ENCODE data around the gene LYRM7.

- TF ChIP-seq EP300 (IDR thresholded peaks at IDR 0.05; ENCODE audit: borderline replicate concordance in 1 of 2, control insufficient read depth in 1 of 2, low read depth in 2 of 2, low read length in 2 of 2) (no peak), FOS (IDR thresholded peaks at IDR 0.05; ENCODE audit: borderline replicate concordance, extremely low read depth, insufficient read length) (no peak), REST (IDR thresholded peaks at IDR 0.05; ENCODE audit: low read depth, low read length) (no peak), EZH2 (IDR thresholded peaks at IDR 0.05; ENCODE audit: borderline replicate concordance, control insufficient read depth, low read depth, low read length) (no peak), CEBPB (IDR thresholded peaks at IDR 0.05; ENCODE audit: borderline replicate concordance in 1 of 2, low read depth in 2 of 2, low read length in 2 of 2) (no peak), JUND (IDR thresholded peaks at IDR 0.05; ENCODE audit: low read depth, low read length) (no peak), POLR2AphosphoS5 (IDR thresholded peaks at IDR 0.05; ENCODE audit: low read length) (no peak), GABPA (IDR thresholded peaks at IDR 0.05; ENCODE audit: low read depth) (no peak), TAF1 (IDR thresholded peaks at IDR 0.05; ENCODE audit: borderline replicate concordance, low read depth, low read length) (no peak), PAX8 (IDR thresholded peaks at IDR 0.05) (no peak)
- TF ChIP-seq, protein P1, sequence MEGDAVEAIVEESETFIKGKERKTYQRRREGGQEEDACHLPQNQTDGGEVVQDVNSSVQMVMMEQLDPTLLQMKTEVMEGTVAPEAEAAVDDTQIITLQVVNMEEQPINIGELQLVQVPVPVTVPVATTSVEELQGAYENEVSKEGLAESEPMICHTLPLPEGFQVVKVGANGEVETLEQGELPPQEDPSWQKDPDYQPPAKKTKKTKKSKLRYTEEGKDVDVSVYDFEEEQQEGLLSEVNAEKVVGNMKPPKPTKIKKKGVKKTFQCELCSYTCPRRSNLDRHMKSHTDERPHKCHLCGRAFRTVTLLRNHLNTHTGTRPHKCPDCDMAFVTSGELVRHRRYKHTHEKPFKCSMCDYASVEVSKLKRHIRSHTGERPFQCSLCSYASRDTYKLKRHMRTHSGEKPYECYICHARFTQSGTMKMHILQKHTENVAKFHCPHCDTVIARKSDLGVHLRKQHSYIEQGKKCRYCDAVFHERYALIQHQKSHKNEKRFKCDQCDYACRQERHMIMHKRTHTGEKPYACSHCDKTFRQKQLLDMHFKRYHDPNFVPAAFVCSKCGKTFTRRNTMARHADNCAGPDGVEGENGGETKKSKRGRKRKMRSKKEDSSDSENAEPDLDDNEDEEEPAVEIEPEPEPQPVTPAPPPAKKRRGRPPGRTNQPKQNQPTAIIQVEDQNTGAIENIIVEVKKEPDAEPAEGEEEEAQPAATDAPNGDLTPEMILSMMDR (IDR thresholded peaks at IDR 0.05 in 2 of 3, conservative IDR thresholded peaks at IDR 0.05 in 1 of 3; ENCODE audit: control insufficient read depth in 2 of 3, extremely low read depth in 1 of 3, insufficient read depth in 1 of 3, low read depth in 3 of 3, low read length in 3 of 3): no peak
- TF ChIP-seq, protein P2, sequence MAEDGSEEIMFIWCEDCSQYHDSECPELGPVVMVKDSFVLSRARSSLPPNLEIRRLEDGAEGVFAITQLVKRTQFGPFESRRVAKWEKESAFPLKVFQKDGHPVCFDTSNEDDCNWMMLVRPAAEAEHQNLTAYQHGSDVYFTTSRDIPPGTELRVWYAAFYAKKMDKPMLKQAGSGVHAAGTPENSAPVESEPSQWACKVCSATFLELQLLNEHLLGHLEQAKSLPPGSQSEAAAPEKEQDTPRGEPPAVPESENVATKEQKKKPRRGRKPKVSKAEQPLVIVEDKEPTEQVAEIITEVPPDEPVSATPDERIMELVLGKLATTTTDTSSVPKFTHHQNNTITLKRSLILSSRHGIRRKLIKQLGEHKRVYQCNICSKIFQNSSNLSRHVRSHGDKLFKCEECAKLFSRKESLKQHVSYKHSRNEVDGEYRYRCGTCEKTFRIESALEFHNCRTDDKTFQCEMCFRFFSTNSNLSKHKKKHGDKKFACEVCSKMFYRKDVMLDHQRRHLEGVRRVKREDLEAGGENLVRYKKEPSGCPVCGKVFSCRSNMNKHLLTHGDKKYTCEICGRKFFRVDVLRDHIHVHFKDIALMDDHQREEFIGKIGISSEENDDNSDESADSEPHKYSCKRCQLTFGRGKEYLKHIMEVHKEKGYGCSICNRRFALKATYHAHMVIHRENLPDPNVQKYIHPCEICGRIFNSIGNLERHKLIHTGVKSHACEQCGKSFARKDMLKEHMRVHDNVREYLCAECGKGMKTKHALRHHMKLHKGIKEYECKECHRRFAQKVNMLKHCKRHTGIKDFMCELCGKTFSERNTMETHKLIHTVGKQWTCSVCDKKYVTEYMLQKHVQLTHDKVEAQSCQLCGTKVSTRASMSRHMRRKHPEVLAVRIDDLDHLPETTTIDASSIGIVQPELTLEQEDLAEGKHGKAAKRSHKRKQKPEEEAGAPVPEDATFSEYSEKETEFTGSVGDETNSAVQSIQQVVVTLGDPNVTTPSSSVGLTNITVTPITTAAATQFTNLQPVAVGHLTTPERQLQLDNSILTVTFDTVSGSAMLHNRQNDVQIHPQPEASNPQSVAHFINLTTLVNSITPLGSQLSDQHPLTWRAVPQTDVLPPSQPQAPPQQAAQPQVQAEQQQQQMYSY (CRISPR knock-in tag; IDR thresholded peaks at IDR 0.05): no peak
Observed at GRCh38 chr5:131193106-131193505, 22.4 kb downstream of the LYRM7 start.
